H9 (cell line): Measurements from ENCODE around the gene GRB10. TPM values are rescaled to one million over a fixed set of nuclear protein-coding genes. Genes with fewer than 3 reads are reported as not detected.

Source experiments
- DNase-seq: peaks from one replicate; pipeline ENCODE4 v3.0.0-alpha.2; 2017
- H2AFZ ChIP-seq: one replicate; pipeline ENCODE4 v1.6.1; 2013; ENCODE audit warnings: mild to moderate bottlenecking, low read length, control low read depth, moderate library complexity
- H2AK5ac ChIP-seq: 2 replicates; pipeline ENCODE4 v1.6.1; 2013; ENCODE audit warnings: low read length, control low read depth, mixed read lengths; ENCODE audit not compliant: insufficient read length
- H2BK120ac ChIP-seq: one replicate; pipeline ENCODE4 v1.6.1; 2013; ENCODE audit warnings: low read depth, mild to moderate bottlenecking, low read length, control low read depth, inconsistent platforms; ENCODE audit not compliant: poor library complexity, severe bottlenecking
- H2BK12ac ChIP-seq: 2 replicates; pipeline ENCODE4 v1.6.1; 2013; ENCODE audit warnings: low read length, control low read depth, mixed read lengths, low read depth; ENCODE audit not compliant: insufficient read length
- H2BK15ac ChIP-seq: 2 replicates; pipeline ENCODE4 v1.6.1; 2013; ENCODE audit warnings: low read depth, low read length, control low read depth
- H2BK20ac ChIP-seq: one replicate; pipeline ENCODE4 v1.6.1; 2013; ENCODE audit warnings: low read depth, mild to moderate bottlenecking, low read length, control low read depth, inconsistent platforms; ENCODE audit not compliant: poor library complexity, severe bottlenecking
- H2BK5ac ChIP-seq: 2 replicates; pipeline ENCODE4 v1.6.1; 2013; ENCODE audit warnings: low read length, control low read depth, mixed read lengths; ENCODE audit not compliant: insufficient read length
- H3K14ac ChIP-seq: 2 replicates; pipeline ENCODE4 v1.6.1; 2013; ENCODE audit warnings: low read length, control low read depth; ENCODE audit not compliant: insufficient read depth
- H3K18ac ChIP-seq: 2 replicates; pipeline ENCODE4 v1.6.1; 2013; ENCODE audit warnings: low read depth, mild to moderate bottlenecking, mixed read lengths, low read length, control low read depth; ENCODE audit not compliant: insufficient read length
- H3K23ac ChIP-seq: 2 replicates; pipeline ENCODE4 v1.6.1; 2013; ENCODE audit warnings: low read length, control low read depth, mixed read lengths, low read depth; ENCODE audit not compliant: insufficient read length
- H3K23me2 ChIP-seq: 2 replicates; pipeline ENCODE4 v1.6.1; 2013; ENCODE audit warnings: low read depth, mild to moderate bottlenecking, mixed read lengths, low read length, control low read depth; ENCODE audit not compliant: insufficient read length, poor library complexity, severe bottlenecking
- H3K27ac ChIP-seq: 2 replicates; pipeline ENCODE4 v1.5.1; 2013; ENCODE audit warnings: low read length, control low read depth, mixed read lengths, low read depth; ENCODE audit not compliant: insufficient read length
- H3K27me3 ChIP-seq: 2 replicates; pipeline ENCODE4 v1.6.1; 2013; ENCODE audit warnings: low read length, control low read depth, inconsistent platforms; ENCODE audit not compliant: insufficient read depth
- H3K4ac ChIP-seq: 2 replicates; pipeline ENCODE4 v1.6.1; 2013; ENCODE audit warnings: low read depth, mild to moderate bottlenecking, control low read depth, inconsistent platforms, low read length, moderate library complexity
- H3K4me1 ChIP-seq: 2 replicates; pipeline ENCODE4 v1.6.1; 2013; ENCODE audit warnings: low read length, control low read depth, inconsistent platforms; ENCODE audit not compliant: insufficient read depth
- H3K4me2 ChIP-seq: 2 replicates; pipeline ENCODE4 v1.6.1; 2013; ENCODE audit warnings: low read length, control low read depth, mixed read lengths; ENCODE audit not compliant: insufficient read length, insufficient read depth
- H3K56ac ChIP-seq: 2 replicates; pipeline ENCODE4 v1.6.1; 2013; ENCODE audit warnings: low read depth, mild to moderate bottlenecking, mixed read lengths, low read length, control low read depth; ENCODE audit not compliant: insufficient read length
- H3K79me1 ChIP-seq: 2 replicates; pipeline ENCODE4 v1.6.1; 2013; ENCODE audit warnings: low read depth, mild to moderate bottlenecking, moderate library complexity, low read length, control low read depth, inconsistent platforms; ENCODE audit not compliant: insufficient read depth, poor library complexity, severe bottlenecking
- H3K79me2 ChIP-seq: 2 replicates; pipeline ENCODE4 v1.6.1; 2013; ENCODE audit warnings: low read length, control low read depth, inconsistent platforms; ENCODE audit not compliant: insufficient read depth
- H3K9ac ChIP-seq: 2 replicates; pipeline ENCODE4 v1.6.1; 2013; ENCODE audit warnings: low read length, control low read depth, mixed read lengths; ENCODE audit not compliant: insufficient read length; ENCODE audit errors: extremely low read depth
- H3K9me3 ChIP-seq: one replicate; pipeline ENCODE4 v1.6.1; 2013; ENCODE audit warnings: low read depth, low read length, inconsistent platforms; ENCODE audit not compliant: control insufficient read depth
- H3T11ph ChIP-seq: one replicate; pipeline ENCODE4 v1.6.1; 2013; ENCODE audit warnings: mild to moderate bottlenecking, low read length, control low read depth, inconsistent platforms
- H4K20me1 ChIP-seq: one replicate; pipeline ENCODE4 v1.6.1; 2013; ENCODE audit not compliant: control insufficient read depth, insufficient read length, insufficient read depth
- H4K5ac ChIP-seq: 2 replicates; pipeline ENCODE4 v1.6.1; 2013; ENCODE audit warnings: low read depth, mild to moderate bottlenecking, mixed read lengths, low read length, control low read depth; ENCODE audit not compliant: insufficient read length
- H4K8ac ChIP-seq: replicated peaks from 2 replicates; pipeline ENCODE4 v1.6.1; 2013; ENCODE audit warnings: low read length, control low read depth, mixed read lengths, low read depth; ENCODE audit not compliant: insufficient read length
- H4K91ac ChIP-seq: 2 replicates; pipeline ENCODE4 v1.6.1; 2013; ENCODE audit warnings: low read depth, mild to moderate bottlenecking, moderate library complexity, mixed read lengths, low read length, control low read depth; ENCODE audit not compliant: insufficient read length
- H3K27ac Mint-ChIP-seq, 3 experiments: 2 replicates in 2 of 3; 3 replicates in 1 of 3; pipeline ENCODE4 v1.8.0; 2020 to 2021; ENCODE audit warnings: mixed read lengths in 3 of 3, mild to moderate bottlenecking in 1 of 3, moderate library complexity in 1 of 3
- H3K27me3 Mint-ChIP-seq: 2 replicates; pipeline ENCODE4 v1.8.0; 2021; ENCODE audit warnings: low read depth, mild to moderate bottlenecking, moderate library complexity, mixed read lengths
- H3K36me3 Mint-ChIP-seq, 3 experiments: 2 replicates in 2 of 3; 3 replicates in 1 of 3; pipeline ENCODE4 v1.8.0; 2020 to 2021; ENCODE audit warnings: low read depth in 3 of 3, mixed read lengths in 3 of 3; ENCODE audit not compliant: insufficient read depth in 1 of 3
- H3K4me1 Mint-ChIP-seq, 2 experiments: 2 replicates each; pipeline ENCODE4 v1.8.0; 2020; ENCODE audit warnings: mixed read lengths in 2 of 2
- H3K4me3 Mint-ChIP-seq, 2 experiments: 2 replicates in 1 of 2; 3 replicates in 1 of 2; pipeline ENCODE4 v1.8.0; 2020 to 2021; ENCODE audit warnings: mild to moderate bottlenecking in 2 of 2, mixed read lengths in 2 of 2, moderate library complexity in 1 of 2
- H3K9me3 Mint-ChIP-seq, 2 experiments: 2 replicates in 1 of 2; 3 replicates in 1 of 2; pipeline ENCODE4 v1.8.0; 2020; ENCODE audit warnings: mild to moderate bottlenecking in 2 of 2, mixed read lengths in 2 of 2, moderate library complexity in 1 of 2
- CTCF ChIP-seq: fragments of 200-600 bp; sonication (generic); conservative IDR thresholded peaks from 3 replicates; pipeline ENCODE4 v1.8.0; 2021; ENCODE audit warnings: antibody characterized with exemption, mild to moderate bottlenecking
- WGBS: extraction: QIAGEN DNeasy Blood & Tissue Kit; methylation state at CpG from one replicate; pipeline ENCODE4 v1.1.7; 2013; ENCODE audit warnings: missing lambda C conversion rate, low lambda C conversion rate, mixed read lengths; ENCODE audit not compliant: insufficient read length; ENCODE audit errors: extremely low coverage; 5-methylcytosine and 5-hydroxymethylcytosine counted together
- total RNA-seq: library from RNA; stranded (reverse); gene quantifications from 2 replicates; pipeline ENCODE4 v1.2.1, GENCODE V29; 2021

GRB10 gene
- total RNA-seq, 1 experiment from 2014 or later = 108 TPM

- Histone ChIP-seq H3K79me1 (no peaks in the 10 kb centered on the region), H4K5ac (no peak overlapping the region), H3K4me2 (no peak overlapping the region), H2BK15ac (no peak overlapping the region), H3K9me3 (no peaks in the 10 kb centered on the region), H3K9ac (no peak overlapping the region), H2BK5ac (no peak overlapping the region), H3K18ac (no peak overlapping the region), H4K91ac (no peak overlapping the region), H3K27ac (no peak overlapping the region), H2BK120ac (no peak overlapping the region), H3K56ac (no peak overlapping the region), H2BK12ac (no peak overlapping the region), H4K8ac (no peak overlapping the region), H3K27me3 (no peaks in the 10 kb centered on the region), H3K4ac (no peak overlapping the region), H2AK5ac (no peak overlapping the region), H3K79me2 (no peaks in the 10 kb centered on the region), H4K20me1 (no peaks in the 10 kb centered on the region), H3K14ac (no peak overlapping the region), H2BK20ac (no peak overlapping the region), H3T11ph (no peak overlapping the region), H3K23ac (no peak overlapping the region), H3K23me2 (no peaks in the 10 kb centered on the region), H2AFZ (no peak overlapping the region), H3K4me1 (no peaks in the 10 kb centered on the region)
- Mint-ChIP-seq H3K4me1 (peaks cover 0 to 3% of the 10 kb centered on the region in 2 experiments; a peak in 1 of 4 replicates), H3K4me3 (no peak overlapping the region), H3K27ac (peak overlapping the region in 1 of 3 experiments; percentile 21; a peak in 1 of 7 replicates), H3K9me3 (no peaks in the 10 kb centered on the region), H3K27me3 (no peaks in the 10 kb centered on the region), H3K36me3 (peaks cover 10 to 26% (median 16%) of the 10 kb centered on the region in 3 experiments; a peak in 6 of 7 replicates)
- no peak for TF ChIP-seq CTCF
- no peak for DNase-seq
- no CpG with 5 or more reads among the region's 3 CpGs for WGBS
These were observed 127.2 kb downstream of the GRB10 start for GRCh38 chr7:50655490-50655889.
